Measurements from ENCODE around the gene NKD1.

NKD1 gene

DNA sequence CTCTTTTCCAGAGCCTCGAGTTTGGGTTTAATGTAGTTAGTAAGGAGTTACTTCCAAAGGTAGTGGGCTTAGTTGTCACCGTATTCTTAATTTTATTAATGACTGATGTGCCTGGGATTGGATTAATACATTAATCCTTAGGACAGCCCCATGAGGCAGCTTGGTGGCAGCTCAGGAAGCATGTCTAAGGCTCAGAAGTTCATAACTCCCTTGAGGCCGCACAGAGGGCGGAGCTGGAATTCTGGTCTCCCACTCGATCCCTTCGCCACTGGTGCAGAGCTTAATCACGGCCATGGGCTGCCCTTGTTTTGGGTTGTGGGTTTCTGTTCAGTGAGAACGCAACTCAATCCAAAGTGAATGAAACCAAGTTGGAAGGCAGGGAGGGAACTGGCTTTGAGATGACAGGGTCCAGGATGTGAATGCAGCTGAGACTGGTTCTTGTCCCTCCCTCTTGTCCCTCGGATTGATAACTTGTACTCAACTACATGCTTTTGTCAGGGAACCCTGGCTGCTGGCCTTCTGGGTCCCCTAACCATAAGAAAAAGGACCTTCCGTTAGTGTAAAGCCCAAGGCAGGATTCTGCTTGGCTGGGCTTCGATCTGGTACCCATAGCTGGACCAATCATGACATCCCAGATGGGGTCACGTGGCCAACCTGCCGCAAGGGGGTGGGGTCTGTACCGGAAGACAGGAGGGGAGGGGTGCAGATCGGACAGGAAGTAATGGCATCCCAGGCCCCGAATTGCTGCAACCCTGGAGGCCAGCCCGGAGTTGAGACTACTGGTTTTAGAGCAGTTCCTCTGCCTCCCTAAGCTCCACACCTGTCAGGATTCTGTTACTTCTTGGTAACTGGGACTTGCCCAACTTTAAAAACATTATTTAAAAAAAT is 87.6 kb downstream of the NKD1 start:
- H3K9me2 ChIP-seq (replicated peaks; ENCODE audit: low read depth, low read length): no peaks in the 10 kb centered on the region
- no peak overlapping the region for H3K4me3 ChIP-seq (ENCODE audit: low read length, poor library complexity, severe bottlenecking)
- H3F3A ChIP-seq (ENCODE audit: low read depth): no peaks in the 10 kb centered on the region
- no peak overlapping the region for H3K9ac ChIP-seq (ENCODE audit: low read depth, low read length, poor library complexity, severe bottlenecking)
- no peak overlapping the region for H3K4me2 ChIP-seq (ENCODE audit: low read depth, low read length, poor library complexity, severe bottlenecking)
- no peak overlapping the region; the same call in 1 of the 2 replicates for H2AFZ ChIP-seq (ENCODE audit: low read length)
- no peaks in the 10 kb centered on the region for H3K36me3 ChIP-seq (ENCODE audit: insufficient read depth, low read length)
- H3K4me1 ChIP-seq (ENCODE audit: insufficient read depth, low read length, poor library complexity, severe bottlenecking): no peaks in the 10 kb centered on the region
- no peaks in the 10 kb centered on the region for H3K9me3 ChIP-seq (ENCODE audit: insufficient read depth, low read depth, low read length)
- H3K27me3 ChIP-seq (ENCODE audit: insufficient read depth, low read length, poor library complexity, severe bottlenecking): no peaks in the 10 kb centered on the region
- no peak for TF ChIP-seq EZH2phosphoT487 (IDR thresholded peaks at IDR 0.05; ENCODE audit: borderline replicate concordance)
- TF ChIP-seq, protein P1, sequence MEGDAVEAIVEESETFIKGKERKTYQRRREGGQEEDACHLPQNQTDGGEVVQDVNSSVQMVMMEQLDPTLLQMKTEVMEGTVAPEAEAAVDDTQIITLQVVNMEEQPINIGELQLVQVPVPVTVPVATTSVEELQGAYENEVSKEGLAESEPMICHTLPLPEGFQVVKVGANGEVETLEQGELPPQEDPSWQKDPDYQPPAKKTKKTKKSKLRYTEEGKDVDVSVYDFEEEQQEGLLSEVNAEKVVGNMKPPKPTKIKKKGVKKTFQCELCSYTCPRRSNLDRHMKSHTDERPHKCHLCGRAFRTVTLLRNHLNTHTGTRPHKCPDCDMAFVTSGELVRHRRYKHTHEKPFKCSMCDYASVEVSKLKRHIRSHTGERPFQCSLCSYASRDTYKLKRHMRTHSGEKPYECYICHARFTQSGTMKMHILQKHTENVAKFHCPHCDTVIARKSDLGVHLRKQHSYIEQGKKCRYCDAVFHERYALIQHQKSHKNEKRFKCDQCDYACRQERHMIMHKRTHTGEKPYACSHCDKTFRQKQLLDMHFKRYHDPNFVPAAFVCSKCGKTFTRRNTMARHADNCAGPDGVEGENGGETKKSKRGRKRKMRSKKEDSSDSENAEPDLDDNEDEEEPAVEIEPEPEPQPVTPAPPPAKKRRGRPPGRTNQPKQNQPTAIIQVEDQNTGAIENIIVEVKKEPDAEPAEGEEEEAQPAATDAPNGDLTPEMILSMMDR (conservative IDR thresholded peaks at IDR 0.05; ENCODE audit: low read length): no peak
- no peaks in the 10 kb centered on the region for H4K20me1 ChIP-seq (ENCODE audit: insufficient read depth, low read length, poor library complexity, severe bottlenecking)
- no peaks in the 10 kb centered on the region for H3K79me2 ChIP-seq (ENCODE audit: insufficient read depth, low read length)

DNA sequence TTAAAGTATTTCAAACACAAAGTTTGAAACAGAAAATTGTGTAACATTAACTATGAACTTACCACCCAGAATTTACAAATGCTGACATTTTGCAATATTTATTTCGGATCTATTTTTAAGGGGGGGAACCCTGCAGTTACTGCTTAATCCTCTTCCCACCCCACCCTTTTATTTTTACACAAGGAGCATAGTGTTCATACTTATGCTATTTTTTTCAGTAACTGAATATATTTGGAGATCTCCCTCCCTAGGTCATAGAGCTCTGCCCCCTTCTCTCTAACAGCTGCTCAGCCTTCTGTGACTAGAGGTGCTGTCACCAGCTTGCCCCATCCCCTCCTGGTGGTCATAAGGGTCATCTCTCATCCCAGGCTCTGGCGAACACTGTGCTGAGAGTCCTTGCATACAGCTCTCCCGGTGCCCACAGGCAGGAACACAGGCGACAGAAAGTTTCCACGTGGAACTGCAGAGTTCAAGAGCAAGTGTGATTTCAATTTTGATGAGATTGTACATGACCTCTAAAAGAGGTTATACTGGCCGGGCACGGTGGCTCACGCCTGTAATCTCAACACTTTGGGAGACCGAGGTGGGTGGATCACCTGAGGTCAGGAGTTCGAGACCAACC is 88.7 kb downstream of the NKD1 start:
- Histone ChIP-seq H3K9ac (ENCODE audit: low read depth, low read length, poor library complexity, severe bottlenecking) (no peak overlapping the region), H3K79me2 (ENCODE audit: insufficient read depth, low read length) (no peaks in the 10 kb centered on the region), H3K27me3 (ENCODE audit: insufficient read depth, low read length, poor library complexity, severe bottlenecking) (no peaks in the 10 kb centered on the region), H3K9me2 (replicated peaks; ENCODE audit: low read depth, low read length) (no peaks in the 10 kb centered on the region), H3K36me3 (ENCODE audit: insufficient read depth, low read length) (no peaks in the 10 kb centered on the region), H3K4me3 (ENCODE audit: low read length, poor library complexity, severe bottlenecking) (no peak overlapping the region), H4K20me1 (ENCODE audit: insufficient read depth, low read length, poor library complexity, severe bottlenecking) (no peaks in the 10 kb centered on the region), H3K4me1 (ENCODE audit: insufficient read depth, low read length, poor library complexity, severe bottlenecking) (no peaks in the 10 kb centered on the region), H2AFZ (ENCODE audit: low read length) (no peak overlapping the region), H3K4me2 (ENCODE audit: low read depth, low read length, poor library complexity, severe bottlenecking) (no peak overlapping the region), H3F3A (ENCODE audit: low read depth) (no peaks in the 10 kb centered on the region), H3K9me3 (ENCODE audit: insufficient read depth, low read depth, low read length) (no peaks in the 10 kb centered on the region)
- TF ChIP-seq, protein P1 (conservative IDR thresholded peaks at IDR 0.05; ENCODE audit: low read length): no peak
- TF ChIP-seq EZH2phosphoT487 (IDR thresholded peaks at IDR 0.05; ENCODE audit: borderline replicate concordance): no peak

DNA sequence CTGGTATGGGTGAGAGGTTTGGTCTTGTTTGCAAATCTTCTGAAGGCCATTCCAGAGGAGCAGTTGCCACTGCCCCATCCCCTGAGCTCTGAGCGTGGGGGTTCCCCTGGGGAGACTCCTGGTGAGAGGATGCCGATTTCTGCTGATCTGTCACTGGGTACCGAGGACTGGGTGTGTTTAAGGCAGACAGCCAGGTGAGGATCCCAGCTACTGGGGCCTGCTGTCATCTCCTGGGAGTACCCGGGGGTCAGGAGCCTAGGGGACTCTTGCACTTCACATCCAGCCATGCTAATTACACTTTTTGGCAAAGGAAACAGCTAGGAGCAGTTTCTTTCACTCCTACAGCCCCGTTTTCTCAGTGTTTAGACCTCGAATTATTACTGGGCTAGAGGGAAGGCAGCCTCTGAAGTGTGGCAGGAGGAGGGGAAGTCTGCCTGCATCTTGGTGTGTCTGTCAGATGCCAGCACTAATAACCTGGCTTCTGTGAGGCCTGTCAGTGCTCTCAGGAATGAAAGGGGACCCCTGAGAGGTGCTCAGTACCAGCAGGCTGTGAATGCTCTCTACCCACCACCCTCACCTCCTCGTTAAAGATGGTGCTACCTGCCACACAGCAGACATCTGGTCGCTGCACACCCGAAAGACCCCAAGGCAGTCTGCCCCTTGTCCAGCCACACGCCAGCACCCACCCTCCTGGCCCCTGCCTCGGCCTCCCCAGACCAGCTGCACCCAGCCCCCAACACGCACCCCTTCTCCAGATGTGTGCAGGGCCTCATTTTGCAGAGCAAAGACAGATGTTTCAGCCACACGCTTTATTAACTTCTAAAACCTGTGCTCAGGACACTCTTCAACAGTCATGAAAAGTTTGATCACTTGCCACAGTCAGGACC is 89.8 kb downstream of the NKD1 start:
- no peaks in the 10 kb centered on the region for H3K27me3 ChIP-seq (ENCODE audit: insufficient read depth, low read length, poor library complexity, severe bottlenecking)
- no peaks in the 10 kb centered on the region for H4K20me1 ChIP-seq (ENCODE audit: insufficient read depth, low read length, poor library complexity, severe bottlenecking)
- no peaks in the 10 kb centered on the region for H3K9me2 ChIP-seq (replicated peaks; ENCODE audit: low read depth, low read length)
- H3F3A ChIP-seq (ENCODE audit: low read depth): no peaks in the 10 kb centered on the region
- H3K9ac ChIP-seq (ENCODE audit: low read depth, low read length, poor library complexity, severe bottlenecking): no peak overlapping the region
- H3K9me3 ChIP-seq (ENCODE audit: insufficient read depth, low read depth, low read length): no peaks in the 10 kb centered on the region
- H3K4me2 ChIP-seq (ENCODE audit: low read depth, low read length, poor library complexity, severe bottlenecking): no peak overlapping the region
- H3K4me1 ChIP-seq (ENCODE audit: insufficient read depth, low read length, poor library complexity, severe bottlenecking): peaks cover under 1% of the 10 kb centered on the region
- TF ChIP-seq, protein P1 (conservative IDR thresholded peaks at IDR 0.05; ENCODE audit: low read length): no peak
- no peak overlapping the region for H2AFZ ChIP-seq (ENCODE audit: low read length)
- no peak overlapping the region for H3K4me3 ChIP-seq (ENCODE audit: low read length, poor library complexity, severe bottlenecking)
- no peaks in the 10 kb centered on the region for H3K36me3 ChIP-seq (ENCODE audit: insufficient read depth, low read length)
- H3K79me2 ChIP-seq (ENCODE audit: insufficient read depth, low read length): no peaks in the 10 kb centered on the region

Measured in Loucy (cell line).